Astrocyte (in vitro differentiated cells and primary cell): ENCODE measurements around the gene PDYN. TPM values are rescaled to one million over a fixed set of nuclear protein-coding genes. Genes with fewer than 3 reads are reported as not detected.

Experiments
- DNase-seq: peaks from one replicate; pipeline ENCODE4 v3.0.0-alpha.2; 2010; ENCODE audit warnings: low read depth
- FAIRE-seq: peaks from 2 replicates; lab custom pipeline; 2011; peaks lifted over from hg19 to GRCh38; lab: Jason Lieb, UNC
- H2AFZ ChIP-seq: 2 replicates; pipeline ENCODE4 v1.6.0; 2012; ENCODE audit warnings: low read depth, low read length, inconsistent platforms
- H3K27ac ChIP-seq: 2 replicates; pipeline ENCODE4 v1.5.1; 2011; ENCODE audit warnings: low read depth, low read length, inconsistent platforms
- H3K27me3 ChIP-seq: 2 replicates; pipeline ENCODE4 v1.6.0; 2011; ENCODE audit warnings: low read length, inconsistent platforms; ENCODE audit not compliant: insufficient read depth
- H3K36me3 ChIP-seq: 2 replicates; pipeline ENCODE4 v1.5.1; 2011; ENCODE audit warnings: low read length, inconsistent platforms; ENCODE audit not compliant: insufficient read depth
- H3K4me1 ChIP-seq: 2 replicates; pipeline ENCODE4 v1.5.1; 2011; ENCODE audit warnings: low read length, inconsistent platforms; ENCODE audit not compliant: insufficient read depth
- H3K4me2 ChIP-seq: 2 replicates; pipeline ENCODE4 v1.6.0; 2012; ENCODE audit warnings: low read length, inconsistent platforms
- H3K4me3 ChIP-seq: 2 replicates; pipeline ENCODE4 v1.5.1; 2011; ENCODE audit warnings: low read depth, mild to moderate bottlenecking, low read length, inconsistent platforms; ENCODE audit not compliant: insufficient read depth
- H3K79me2 ChIP-seq: 2 replicates; pipeline ENCODE4 v1.6.0; 2012; ENCODE audit warnings: mild to moderate bottlenecking, low read length, inconsistent platforms; ENCODE audit not compliant: insufficient read depth
- H3K9ac ChIP-seq: 2 replicates; pipeline ENCODE4 v1.6.0; 2012; ENCODE audit warnings: mild to moderate bottlenecking, low read length, inconsistent platforms
- H3K9me3 ChIP-seq: 2 replicates; pipeline ENCODE4 v1.5.1; 2012; ENCODE audit warnings: low read depth, mild to moderate bottlenecking, low read length, inconsistent platforms; ENCODE audit not compliant: insufficient read depth
- H4K20me1 ChIP-seq: 2 replicates; pipeline ENCODE4 v1.6.0; 2012; ENCODE audit warnings: low read length, inconsistent platforms; ENCODE audit not compliant: insufficient read depth
- H3K27ac Mint-ChIP-seq: one replicate; pipeline ENCODE4 v1.8.0; 2021; ENCODE audit warnings: mild to moderate bottlenecking, mixed read lengths; ENCODE audit not compliant: unreplicated experiment
- H3K27me3 Mint-ChIP-seq: one replicate; pipeline ENCODE4 v1.8.0; 2021; ENCODE audit warnings: low read depth, mixed read lengths; ENCODE audit not compliant: unreplicated experiment
- H3K36me3 Mint-ChIP-seq: one replicate; pipeline ENCODE4 v1.8.0; 2021; ENCODE audit warnings: low read depth, mixed read lengths; ENCODE audit not compliant: unreplicated experiment
- H3K4me1 Mint-ChIP-seq: one replicate; pipeline ENCODE4 v1.8.0; 2021; ENCODE audit warnings: low read depth, mixed read lengths; ENCODE audit not compliant: unreplicated experiment
- H3K4me3 Mint-ChIP-seq: one replicate; pipeline ENCODE4 v1.8.0; 2021; ENCODE audit warnings: mild to moderate bottlenecking, moderate library complexity, mixed read lengths; ENCODE audit not compliant: unreplicated experiment
- H3K9me3 Mint-ChIP-seq: one replicate; pipeline ENCODE4 v1.8.0; 2021; ENCODE audit warnings: mild to moderate bottlenecking, mixed read lengths; ENCODE audit not compliant: unreplicated experiment
- EZH2 ChIP-seq: IDR thresholded peaks from 2 replicates; pipeline ENCODE4 v1.6.1; 2012; ENCODE audit warnings: mild to moderate bottlenecking, low read length, inconsistent platforms; ENCODE audit not compliant: insufficient read depth
- total RNA-seq: library from RNA; stranded (reverse); gene quantifications from 2 replicates; pipeline ENCODE4 v1.2.1, GENCODE V29; 2021
- TF ChIP-seq, protein P1 (sequence below): IDR thresholded peaks from 2 replicates; pipeline ENCODE4 v1.5.1; 2011; ENCODE audit warnings: low read depth, mild to moderate bottlenecking, inconsistent platforms, low read length, moderate library complexity; ENCODE audit not compliant: insufficient read depth

Gene PDYN
- total RNA-seq, 1 donor from 2014 or later: not detected

DNA sequence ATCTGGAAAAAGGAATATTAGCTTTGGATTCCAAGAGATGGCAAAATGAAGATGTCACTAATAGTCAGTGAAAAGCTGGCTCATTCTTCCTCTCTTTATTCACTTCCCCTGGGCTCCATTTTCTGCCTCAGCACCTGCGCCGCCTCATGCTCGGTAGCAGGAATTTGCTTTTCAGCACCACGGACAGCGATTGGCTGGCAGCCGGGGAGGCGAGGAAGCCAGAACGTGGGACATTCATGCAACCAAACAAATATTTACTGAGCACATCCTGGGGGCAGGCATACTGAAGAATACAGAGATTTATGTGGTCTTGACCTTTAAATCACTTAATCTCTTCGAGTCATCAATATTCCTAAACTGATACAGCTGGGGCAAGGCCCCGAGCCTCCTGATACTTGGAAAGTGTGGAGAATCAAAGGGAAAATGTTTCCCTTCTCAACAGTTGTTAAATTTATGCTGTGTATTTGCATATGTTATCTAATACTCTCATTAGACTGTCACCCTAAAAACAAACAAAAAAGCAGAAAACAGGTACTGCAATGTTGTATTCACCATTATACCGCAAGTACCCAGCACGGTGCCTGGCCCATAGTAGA is 12.1 kb upstream of the PDYN start:
- H3K27me3 Mint-ChIP-seq: peaks cover 40% of the 10 kb centered on the region
- Histone ChIP-seq H3K79me2 (no peaks in the 10 kb centered on the region), H3K36me3 (no peaks in the 10 kb centered on the region), H2AFZ (no peak overlapping the region), H3K27ac (no peak overlapping the region), H3K9me3 (no peaks in the 10 kb centered on the region), H3K4me2 (no peak overlapping the region), H3K27me3 (peaks cover 4% of the 10 kb centered on the region), H3K4me3 (no peak overlapping the region), H4K20me1 (no peaks in the 10 kb centered on the region), H3K4me1 (no peaks in the 10 kb centered on the region), H3K9ac (no peak overlapping the region)
- H3K36me3 Mint-ChIP-seq: no peaks in the 10 kb centered on the region
- no peaks in the 10 kb centered on the region for H3K4me1 Mint-ChIP-seq
- no peak overlapping the region for H3K4me3 Mint-ChIP-seq
- TF ChIP-seq, protein P1, sequence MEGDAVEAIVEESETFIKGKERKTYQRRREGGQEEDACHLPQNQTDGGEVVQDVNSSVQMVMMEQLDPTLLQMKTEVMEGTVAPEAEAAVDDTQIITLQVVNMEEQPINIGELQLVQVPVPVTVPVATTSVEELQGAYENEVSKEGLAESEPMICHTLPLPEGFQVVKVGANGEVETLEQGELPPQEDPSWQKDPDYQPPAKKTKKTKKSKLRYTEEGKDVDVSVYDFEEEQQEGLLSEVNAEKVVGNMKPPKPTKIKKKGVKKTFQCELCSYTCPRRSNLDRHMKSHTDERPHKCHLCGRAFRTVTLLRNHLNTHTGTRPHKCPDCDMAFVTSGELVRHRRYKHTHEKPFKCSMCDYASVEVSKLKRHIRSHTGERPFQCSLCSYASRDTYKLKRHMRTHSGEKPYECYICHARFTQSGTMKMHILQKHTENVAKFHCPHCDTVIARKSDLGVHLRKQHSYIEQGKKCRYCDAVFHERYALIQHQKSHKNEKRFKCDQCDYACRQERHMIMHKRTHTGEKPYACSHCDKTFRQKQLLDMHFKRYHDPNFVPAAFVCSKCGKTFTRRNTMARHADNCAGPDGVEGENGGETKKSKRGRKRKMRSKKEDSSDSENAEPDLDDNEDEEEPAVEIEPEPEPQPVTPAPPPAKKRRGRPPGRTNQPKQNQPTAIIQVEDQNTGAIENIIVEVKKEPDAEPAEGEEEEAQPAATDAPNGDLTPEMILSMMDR: no peak
- no peak for TF ChIP-seq EZH2
- DNase-seq (peak; percentile 16), FAIRE-seq (no peak)
- H3K27ac Mint-ChIP-seq: no peak overlapping the region
- H3K9me3 Mint-ChIP-seq: peaks cover 3% of the 10 kb centered on the region

DNA sequence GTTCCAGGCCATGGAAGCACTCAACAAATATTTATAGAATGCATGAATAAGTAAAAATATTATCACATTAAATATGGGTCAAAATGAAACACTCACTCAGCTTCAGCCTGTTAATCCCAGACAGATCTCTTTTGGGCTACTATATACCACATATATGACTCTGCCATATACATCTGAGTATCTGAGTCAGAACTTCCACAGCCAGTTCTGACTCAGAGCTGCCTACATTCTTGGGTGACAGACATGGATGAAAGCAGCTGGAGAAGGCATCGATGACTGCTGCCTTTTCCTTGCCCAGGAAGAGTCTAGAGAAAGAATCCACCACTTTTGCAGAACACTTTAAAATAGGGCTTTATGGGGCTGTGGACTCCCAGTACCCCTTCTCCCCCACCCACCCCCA is 11.5 kb upstream of the PDYN start:
- Histone ChIP-seq H3K4me3 (no peak overlapping the region), H3K9me3 (no peaks in the 10 kb centered on the region), H3K4me2 (no peak overlapping the region), H3K9ac (no peak overlapping the region), H3K4me1 (no peaks in the 10 kb centered on the region), H3K79me2 (no peaks in the 10 kb centered on the region), H2AFZ (no peak overlapping the region), H3K27me3 (peaks cover 4% of the 10 kb centered on the region), H3K36me3 (no peaks in the 10 kb centered on the region), H4K20me1 (no peaks in the 10 kb centered on the region), H3K27ac (no peak overlapping the region)
- Mint-ChIP-seq H3K4me1 (no peaks in the 10 kb centered on the region), H3K27me3 (peaks cover 39% of the 10 kb centered on the region), H3K27ac (no peak overlapping the region), H3K4me3 (no peak overlapping the region), H3K36me3 (no peaks in the 10 kb centered on the region), H3K9me3 (peaks cover 3% of the 10 kb centered on the region)
- no peak for TF ChIP-seq EZH2
- TF ChIP-seq, protein P1: no peak
- FAIRE-seq (no peak), DNase-seq (no peak)

DNA sequence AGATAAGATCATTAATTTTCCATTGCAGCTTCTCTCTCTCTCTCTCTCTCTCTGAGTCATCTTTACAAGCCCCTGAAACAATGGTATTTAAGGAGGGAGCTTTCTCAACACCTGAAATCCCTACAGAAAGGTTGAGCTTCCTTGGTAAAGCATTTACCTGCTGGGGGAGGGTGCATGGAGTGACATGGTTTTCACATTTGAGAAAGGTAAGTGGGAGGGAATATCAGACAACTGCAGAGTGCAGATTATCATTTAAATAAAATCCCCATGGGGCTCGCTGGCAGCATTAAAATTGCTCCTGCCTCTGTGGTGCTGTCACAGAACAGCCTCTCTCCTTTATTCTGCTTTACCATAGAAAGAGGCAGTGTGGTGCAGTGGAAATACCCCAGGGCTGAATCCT is 10.3 kb upstream of the PDYN start:
- H3K27me3 Mint-ChIP-seq: peaks cover 31% of the 10 kb centered on the region
- Histone ChIP-seq H3K27ac (no peak overlapping the region), H3K4me2 (no peak overlapping the region), H3K9ac (no peak overlapping the region), H2AFZ (no peak overlapping the region), H3K4me3 (no peak overlapping the region), H3K79me2 (no peaks in the 10 kb centered on the region), H3K4me1 (no peaks in the 10 kb centered on the region), H3K36me3 (no peaks in the 10 kb centered on the region), H3K27me3 (no peaks in the 10 kb centered on the region), H3K9me3 (no peaks in the 10 kb centered on the region), H4K20me1 (no peaks in the 10 kb centered on the region)
- FAIRE-seq (no peak), DNase-seq (no peak)
- no peak overlapping the region for H3K27ac Mint-ChIP-seq
- peaks cover 3% of the 10 kb centered on the region for H3K9me3 Mint-ChIP-seq
- H3K4me3 Mint-ChIP-seq: no peak overlapping the region
- H3K4me1 Mint-ChIP-seq: no peaks in the 10 kb centered on the region
- no peak for TF ChIP-seq EZH2
- TF ChIP-seq, protein P1: no peak
- no peaks in the 10 kb centered on the region for H3K36me3 Mint-ChIP-seq
